GM23338 (cell line): Measurements from ENCODE around the gene KICS2. TPM values are rescaled to one million over a fixed set of nuclear protein-coding genes. Genes with fewer than 3 reads are reported as not detected.
A peak's percentile ranks its signal among the peaks of the same experiment; 100 is the strongest.

Source experiments
- ATAC-seq: fragments of 200-7000 bp; cut with Tn5 transposase; 3 replicates; pipeline ENCODE4 v1.9.1; 2020
- DNase-seq: peaks from one replicate; pipeline ENCODE4 v3.0.0-alpha.2; 2015; ENCODE audit warnings: low spot score
- H2AFZ ChIP-seq: fragments of 200-600 bp; sonication (generic); 2 replicates; pipeline ENCODE4 v1.8.0; 2016; ENCODE audit warnings: antibody characterized with exemption, mild to moderate bottlenecking, moderate library complexity
- H3F3A ChIP-seq: fragments of 200-600 bp; sonication (generic); replicated peaks from 2 replicates; pipeline ENCODE4 v1.8.0; 2017; ENCODE audit warnings: antibody characterized with exemption, mixed run types, low read depth
- H3K27ac ChIP-seq: fragments of 200-600 bp; sonication (generic); 2 replicates; pipeline ENCODE4 v1.6.1; 2016; ENCODE audit warnings: low read depth
- H3K27me3 ChIP-seq: fragments of 200-600 bp; sonication (generic); 2 replicates; pipeline ENCODE4 v1.8.0; 2016; ENCODE audit warnings: mild to moderate bottlenecking, mixed run types, moderate library complexity; ENCODE audit not compliant: insufficient read depth
- H3K36me3 ChIP-seq: fragments of 200-600 bp; sonication (generic); 2 replicates; pipeline ENCODE4 v1.8.0; 2016; ENCODE audit warnings: mild to moderate bottlenecking; ENCODE audit not compliant: insufficient read depth
- H3K4me1 ChIP-seq: fragments of 200-600 bp; sonication (generic); 2 replicates; pipeline ENCODE4 v1.8.0; 2016; ENCODE audit warnings: mild to moderate bottlenecking, moderate library complexity; ENCODE audit not compliant: insufficient read depth
- H3K4me2 ChIP-seq: fragments of 200-600 bp; sonication (generic); 2 replicates; pipeline ENCODE4 v1.7.1; 2017; ENCODE audit warnings: mixed run types
- H3K4me3 ChIP-seq: fragments of 200-600 bp; sonication (generic); 2 replicates; pipeline ENCODE4 v1.6.1; 2016; ENCODE audit warnings: mixed run types
- H3K79me2 ChIP-seq: fragments of 200-600 bp; sonication (generic); replicated peaks from 2 replicates; pipeline ENCODE4 v1.8.0; 2017; ENCODE audit warnings: mild to moderate bottlenecking; ENCODE audit not compliant: insufficient read depth
- H3K9me2 ChIP-seq: fragments of 200-600 bp; sonication (generic); 2 replicates; pipeline ENCODE4 v1.8.0; 2017; ENCODE audit not compliant: insufficient read depth
- H4K20me1 ChIP-seq: fragments of 200-600 bp; sonication (generic); replicated peaks from 2 replicates; pipeline ENCODE4 v1.8.0; 2017; ENCODE audit warnings: mild to moderate bottlenecking; ENCODE audit not compliant: insufficient read depth
- H3K27ac Mint-ChIP-seq: 2 replicates; pipeline ENCODE4 v1.8.0; 2020; ENCODE audit warnings: inconsistent platforms, mild to moderate bottlenecking, moderate library complexity, mixed read lengths
- H3K27me3 Mint-ChIP-seq: 3 replicates; pipeline ENCODE4 v1.8.0; 2022; ENCODE audit warnings: low read depth, mild to moderate bottlenecking, moderate library complexity, mixed read lengths, inconsistent platforms; ENCODE audit not compliant: insufficient read depth, poor library complexity
- H3K36me3 Mint-ChIP-seq: 3 replicates; pipeline ENCODE4 v1.8.0; 2021; ENCODE audit warnings: low read depth, mild to moderate bottlenecking, inconsistent platforms, moderate library complexity, mixed read lengths
- H3K4me1 Mint-ChIP-seq: 3 replicates; pipeline ENCODE4 v1.8.0; 2020; ENCODE audit warnings: mild to moderate bottlenecking, inconsistent platforms, mixed read lengths
- H3K4me3 Mint-ChIP-seq: 3 replicates; pipeline ENCODE4 v1.8.0; 2021; ENCODE audit warnings: moderate library complexity, mild to moderate bottlenecking, inconsistent platforms, mixed read lengths
- H3K9me3 Mint-ChIP-seq: 3 replicates; pipeline ENCODE4 v1.8.0; 2020; ENCODE audit warnings: moderate library complexity, mild to moderate bottlenecking, inconsistent platforms, mixed read lengths
- CREB1 ChIP-seq: fragments of 250-450 bp; sonication (Bioruptor Pico); IDR thresholded peaks from 2 replicates; pipeline ENCODE4 v1.5.0; 2020; ENCODE audit warnings: low read depth, mild to moderate bottlenecking, moderate library complexity
- EZH2 ChIP-seq: fragments of 200-600 bp; sonication (generic); IDR thresholded peaks from one replicate; pipeline ENCODE4 v1.8.0; 2017; ENCODE audit warnings: antibody characterized with exemption, mild to moderate bottlenecking, low read depth; ENCODE audit not compliant: unreplicated experiment
- EZH2phosphoT487 ChIP-seq: fragments of 200-600 bp; sonication (generic); IDR thresholded peaks from one replicate; pipeline ENCODE4 v1.8.1; 2018; ENCODE audit warnings: antibody characterized with exemption; ENCODE audit not compliant: unreplicated experiment
- JUNB ChIP-seq: IDR thresholded peaks from one replicate; pipeline ENCODE4 v1.6.1; 2016; ENCODE audit warnings: antibody characterized with exemption; ENCODE audit not compliant: unreplicated experiment
- NANOG ChIP-seq: IDR thresholded peaks from 2 replicates; pipeline ENCODE4 v1.6.1; 2016; ENCODE audit warnings: antibody characterized with exemption, borderline replicate concordance
- POLR2AphosphoS5 ChIP-seq: IDR thresholded peaks from 2 replicates; pipeline ENCODE4 v1.6.1; 2016; ENCODE audit warnings: antibody characterized with exemption, low read depth
- STAT1 ChIP-seq: IDR thresholded peaks from one replicate; pipeline ENCODE4 v1.6.1; 2016; ENCODE audit warnings: antibody characterized with exemption; ENCODE audit not compliant: unreplicated experiment
- ZNF114 ChIP-seq: fragments of 250-450 bp; sonication (Bioruptor Pico); IDR thresholded peaks from 2 replicates; pipeline ENCODE4 v1.5.0; 2020; ENCODE audit warnings: mild to moderate bottlenecking, moderate library complexity
- ZNF331 ChIP-seq: fragments of 250-450 bp; sonication (Bioruptor Pico); IDR thresholded peaks from 2 replicates; pipeline ENCODE4 v1.5.0; 2020; ENCODE audit warnings: low read depth, mild to moderate bottlenecking, moderate library complexity
- polyA plus RNA-seq: library from polyadenylated mRNA; unstranded; fragments of >200 nt; fragmentation: Nextera tagmentation; extraction: Ambion mirVana; gene quantifications from 2 replicates; pipeline ENCODE4 v1.2.1, GENCODE V29; 2016
- total RNA-seq: library from RNA; depleted of rRNA; stranded (reverse); fragments of >200 nt; shearing (Covaris generic); gene quantifications from 2 replicates; pipeline ENCODE4 v1.2.3, GENCODE V29; 2014
- TF ChIP-seq, protein P1 (sequence below), 2 experiments: fragments of 200-600 bp in 1 of 2; sonication (generic) in 1 of 2; conservative IDR thresholded peaks; 2 replicates each; pipeline versions ENCODE4 v1.5.1 to v1.6.1; 2016 to 2017; ENCODE audit warnings: antibody characterized with exemption in 2 of 2, low read depth in 2 of 2, mild to moderate bottlenecking in 2 of 2, moderate library complexity in 1 of 2
- TF ChIP-seq, protein P2 (sequence below): IDR thresholded peaks from one replicate; pipeline ENCODE4 v1.6.1; 2018; ENCODE audit warnings: antibody characterized with exemption; ENCODE audit not compliant: unreplicated experiment
- TF ChIP-seq, protein P3 (sequence below): IDR thresholded peaks from 2 replicates; pipeline ENCODE4 v1.6.1; 2016; ENCODE audit warnings: antibody characterized with exemption
- TF ChIP-seq, protein P4 (sequence below): fragments of 250-450 bp; sonication (Bioruptor Pico); IDR thresholded peaks from 2 replicates; pipeline ENCODE4 v1.5.0; 2020; ENCODE audit warnings: mild to moderate bottlenecking, moderate library complexity

The KICS2 gene
- total and polyA plus RNA-seq, 2 experiments from 2014 or later = 7.6 to 10.5 TPM

DNA sequence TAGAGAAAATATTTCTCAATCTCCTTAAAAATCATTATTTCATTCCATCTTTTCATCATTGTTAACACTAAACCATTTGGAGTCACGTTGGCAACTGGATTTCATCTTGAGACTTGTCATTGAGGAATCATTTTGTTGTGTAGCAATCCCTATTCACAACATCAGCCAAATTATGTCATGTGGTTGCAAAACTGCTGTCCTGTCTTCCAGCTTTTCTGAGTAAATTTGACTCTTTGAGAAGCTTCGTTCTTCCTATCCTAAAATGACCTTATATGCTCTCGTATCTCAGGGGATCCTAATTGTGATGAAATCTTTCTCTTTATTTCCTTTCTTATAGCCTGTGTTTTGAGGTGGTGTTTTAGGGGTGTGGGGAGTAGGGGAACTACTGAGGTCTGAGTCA is 30.6 kb upstream of the KICS2 start:
- Mint-ChIP-seq H3K36me3 (no peaks in the 10 kb centered on the region), H3K4me3 (no peak overlapping the region), H3K9me3 (no peaks in the 10 kb centered on the region), H3K4me1 (no peaks in the 10 kb centered on the region), H3K27me3 (peaks cover 3% of the 10 kb centered on the region), H3K27ac (no peak overlapping the region)
- no peak overlapping the region for H3K27ac ChIP-seq
- H3K4me2 ChIP-seq = no peak overlapping the region
- no peaks in the 10 kb centered on the region for H4K20me1 ChIP-seq
- no peaks in the 10 kb centered on the region for H3K79me2 ChIP-seq
- H2AFZ ChIP-seq = peak overlapping the region; percentile 75
- no peak overlapping the region for H3K4me3 ChIP-seq
- DNase-seq = no peak
- no peaks in the 10 kb centered on the region for H3K4me1 ChIP-seq
- no peaks in the 10 kb centered on the region for H3K36me3 ChIP-seq
- no peaks in the 10 kb centered on the region for H3F3A ChIP-seq
- TF ChIP-seq ZNF114 (CRISPR knock-in tag) (no peak), EZH2 (no peak), NANOG (no peak), EZH2phosphoT487 (no peak), CREB1 (CRISPR knock-in tag) (no peak), JUNB (no peak), ZNF331 (CRISPR knock-in tag) (no peak), STAT1 (no peak), POLR2AphosphoS5 (no peak)
- TF ChIP-seq, protein P1, sequence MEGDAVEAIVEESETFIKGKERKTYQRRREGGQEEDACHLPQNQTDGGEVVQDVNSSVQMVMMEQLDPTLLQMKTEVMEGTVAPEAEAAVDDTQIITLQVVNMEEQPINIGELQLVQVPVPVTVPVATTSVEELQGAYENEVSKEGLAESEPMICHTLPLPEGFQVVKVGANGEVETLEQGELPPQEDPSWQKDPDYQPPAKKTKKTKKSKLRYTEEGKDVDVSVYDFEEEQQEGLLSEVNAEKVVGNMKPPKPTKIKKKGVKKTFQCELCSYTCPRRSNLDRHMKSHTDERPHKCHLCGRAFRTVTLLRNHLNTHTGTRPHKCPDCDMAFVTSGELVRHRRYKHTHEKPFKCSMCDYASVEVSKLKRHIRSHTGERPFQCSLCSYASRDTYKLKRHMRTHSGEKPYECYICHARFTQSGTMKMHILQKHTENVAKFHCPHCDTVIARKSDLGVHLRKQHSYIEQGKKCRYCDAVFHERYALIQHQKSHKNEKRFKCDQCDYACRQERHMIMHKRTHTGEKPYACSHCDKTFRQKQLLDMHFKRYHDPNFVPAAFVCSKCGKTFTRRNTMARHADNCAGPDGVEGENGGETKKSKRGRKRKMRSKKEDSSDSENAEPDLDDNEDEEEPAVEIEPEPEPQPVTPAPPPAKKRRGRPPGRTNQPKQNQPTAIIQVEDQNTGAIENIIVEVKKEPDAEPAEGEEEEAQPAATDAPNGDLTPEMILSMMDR (conservative IDR thresholded peaks at IDR 0.05; ENCODE audit: low read depth in 2 of 2) = no peak
- TF ChIP-seq, protein P2, sequence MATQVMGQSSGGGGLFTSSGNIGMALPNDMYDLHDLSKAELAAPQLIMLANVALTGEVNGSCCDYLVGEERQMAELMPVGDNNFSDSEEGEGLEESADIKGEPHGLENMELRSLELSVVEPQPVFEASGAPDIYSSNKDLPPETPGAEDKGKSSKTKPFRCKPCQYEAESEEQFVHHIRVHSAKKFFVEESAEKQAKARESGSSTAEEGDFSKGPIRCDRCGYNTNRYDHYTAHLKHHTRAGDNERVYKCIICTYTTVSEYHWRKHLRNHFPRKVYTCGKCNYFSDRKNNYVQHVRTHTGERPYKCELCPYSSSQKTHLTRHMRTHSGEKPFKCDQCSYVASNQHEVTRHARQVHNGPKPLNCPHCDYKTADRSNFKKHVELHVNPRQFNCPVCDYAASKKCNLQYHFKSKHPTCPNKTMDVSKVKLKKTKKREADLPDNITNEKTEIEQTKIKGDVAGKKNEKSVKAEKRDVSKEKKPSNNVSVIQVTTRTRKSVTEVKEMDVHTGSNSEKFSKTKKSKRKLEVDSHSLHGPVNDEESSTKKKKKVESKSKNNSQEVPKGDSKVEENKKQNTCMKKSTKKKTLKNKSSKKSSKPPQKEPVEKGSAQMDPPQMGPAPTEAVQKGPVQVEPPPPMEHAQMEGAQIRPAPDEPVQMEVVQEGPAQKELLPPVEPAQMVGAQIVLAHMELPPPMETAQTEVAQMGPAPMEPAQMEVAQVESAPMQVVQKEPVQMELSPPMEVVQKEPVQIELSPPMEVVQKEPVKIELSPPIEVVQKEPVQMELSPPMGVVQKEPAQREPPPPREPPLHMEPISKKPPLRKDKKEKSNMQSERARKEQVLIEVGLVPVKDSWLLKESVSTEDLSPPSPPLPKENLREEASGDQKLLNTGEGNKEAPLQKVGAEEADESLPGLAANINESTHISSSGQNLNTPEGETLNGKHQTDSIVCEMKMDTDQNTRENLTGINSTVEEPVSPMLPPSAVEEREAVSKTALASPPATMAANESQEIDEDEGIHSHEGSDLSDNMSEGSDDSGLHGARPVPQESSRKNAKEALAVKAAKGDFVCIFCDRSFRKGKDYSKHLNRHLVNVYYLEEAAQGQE = no peak
- TF ChIP-seq, protein P3, sequence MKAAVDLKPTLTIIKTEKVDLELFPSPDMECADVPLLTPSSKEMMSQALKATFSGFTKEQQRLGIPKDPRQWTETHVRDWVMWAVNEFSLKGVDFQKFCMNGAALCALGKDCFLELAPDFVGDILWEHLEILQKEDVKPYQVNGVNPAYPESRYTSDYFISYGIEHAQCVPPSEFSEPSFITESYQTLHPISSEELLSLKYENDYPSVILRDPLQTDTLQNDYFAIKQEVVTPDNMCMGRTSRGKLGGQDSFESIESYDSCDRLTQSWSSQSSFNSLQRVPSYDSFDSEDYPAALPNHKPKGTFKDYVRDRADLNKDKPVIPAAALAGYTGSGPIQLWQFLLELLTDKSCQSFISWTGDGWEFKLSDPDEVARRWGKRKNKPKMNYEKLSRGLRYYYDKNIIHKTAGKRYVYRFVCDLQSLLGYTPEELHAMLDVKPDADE = no peak
- TF ChIP-seq, protein P4, sequence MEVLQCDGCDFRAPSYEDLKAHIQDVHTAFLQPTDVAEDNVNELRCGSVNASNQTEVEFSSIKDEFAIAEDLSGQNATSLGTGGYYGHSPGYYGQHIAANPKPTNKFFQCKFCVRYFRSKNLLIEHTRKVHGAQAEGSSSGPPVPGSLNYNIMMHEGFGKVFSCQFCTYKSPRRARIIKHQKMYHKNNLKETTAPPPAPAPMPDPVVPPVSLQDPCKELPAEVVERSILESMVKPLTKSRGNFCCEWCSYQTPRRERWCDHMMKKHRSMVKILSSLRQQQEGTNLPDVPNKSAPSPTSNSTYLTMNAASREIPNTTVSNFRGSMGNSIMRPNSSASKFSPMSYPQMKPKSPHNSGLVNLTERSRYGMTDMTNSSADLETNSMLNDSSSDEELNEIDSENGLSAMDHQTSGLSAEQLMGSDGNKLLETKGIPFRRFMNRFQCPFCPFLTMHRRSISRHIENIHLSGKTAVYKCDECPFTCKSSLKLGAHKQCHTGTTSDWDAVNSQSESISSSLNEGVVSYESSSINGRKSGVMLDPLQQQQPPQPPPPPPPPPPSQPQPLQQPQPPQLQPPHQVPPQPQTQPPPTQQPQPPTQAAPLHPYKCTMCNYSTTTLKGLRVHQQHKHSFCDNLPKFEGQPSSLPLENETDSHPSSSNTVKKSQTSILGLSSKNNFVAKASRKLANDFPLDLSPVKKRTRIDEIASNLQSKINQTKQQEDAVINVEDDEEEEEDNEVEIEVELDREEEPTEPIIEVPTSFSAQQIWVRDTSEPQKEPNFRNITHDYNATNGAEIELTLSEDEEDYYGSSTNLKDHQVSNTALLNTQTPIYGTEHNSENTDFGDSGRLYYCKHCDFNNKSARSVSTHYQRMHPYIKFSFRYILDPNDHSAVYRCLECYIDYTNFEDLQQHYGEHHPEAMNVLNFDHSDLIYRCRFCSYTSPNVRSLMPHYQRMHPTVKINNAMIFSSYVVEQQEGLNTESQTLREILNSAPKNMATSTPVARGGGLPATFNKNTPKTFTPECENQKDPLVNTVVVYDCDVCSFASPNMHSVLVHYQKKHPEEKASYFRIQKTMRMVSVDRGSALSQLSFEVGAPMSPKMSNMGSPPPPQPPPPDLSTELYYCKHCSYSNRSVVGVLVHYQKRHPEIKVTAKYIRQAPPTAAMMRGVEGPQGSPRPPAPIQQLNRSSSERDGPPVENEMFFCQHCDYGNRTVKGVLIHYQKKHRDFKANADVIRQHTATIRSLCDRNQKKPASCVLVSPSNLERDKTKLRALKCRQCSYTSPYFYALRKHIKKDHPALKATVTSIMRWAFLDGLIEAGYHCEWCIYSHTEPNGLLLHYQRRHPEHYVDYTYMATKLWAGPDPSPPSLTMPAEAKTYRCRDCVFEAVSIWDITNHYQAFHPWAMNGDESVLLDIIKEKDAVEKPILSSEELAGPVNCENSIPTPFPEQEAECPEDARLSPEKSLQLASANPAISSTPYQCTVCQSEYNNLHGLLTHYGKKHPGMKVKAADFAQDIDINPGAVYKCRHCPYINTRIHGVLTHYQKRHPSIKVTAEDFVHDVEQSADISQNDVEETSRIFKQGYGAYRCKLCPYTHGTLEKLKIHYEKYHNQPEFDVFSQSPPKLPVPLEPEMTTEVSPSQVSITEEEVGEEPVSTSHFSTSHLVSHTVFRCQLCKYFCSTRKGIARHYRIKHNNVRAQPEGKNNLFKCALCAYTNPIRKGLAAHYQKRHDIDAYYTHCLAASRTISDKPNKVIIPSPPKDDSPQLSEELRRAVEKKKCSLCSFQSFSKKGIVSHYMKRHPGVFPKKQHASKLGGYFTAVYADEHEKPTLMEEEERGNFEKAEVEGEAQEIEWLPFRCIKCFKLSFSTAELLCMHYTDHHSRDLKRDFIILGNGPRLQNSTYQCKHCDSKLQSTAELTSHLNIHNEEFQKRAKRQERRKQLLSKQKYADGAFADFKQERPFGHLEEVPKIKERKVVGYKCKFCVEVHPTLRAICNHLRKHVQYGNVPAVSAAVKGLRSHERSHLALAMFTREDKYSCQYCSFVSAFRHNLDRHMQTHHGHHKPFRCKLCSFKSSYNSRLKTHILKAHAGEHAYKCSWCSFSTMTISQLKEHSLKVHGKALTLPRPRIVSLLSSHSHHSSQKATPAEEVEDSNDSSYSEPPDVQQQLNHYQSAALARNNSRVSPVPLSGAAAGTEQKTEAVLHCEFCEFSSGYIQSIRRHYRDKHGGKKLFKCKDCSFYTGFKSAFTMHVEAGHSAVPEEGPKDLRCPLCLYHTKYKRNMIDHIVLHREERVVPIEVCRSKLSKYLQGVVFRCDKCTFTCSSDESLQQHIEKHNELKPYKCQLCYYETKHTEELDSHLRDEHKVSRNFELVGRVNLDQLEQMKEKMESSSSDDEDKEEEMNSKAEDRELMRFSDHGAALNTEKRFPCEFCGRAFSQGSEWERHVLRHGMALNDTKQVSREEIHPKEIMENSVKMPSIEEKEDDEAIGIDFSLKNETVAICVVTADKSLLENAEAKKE = no peak
- no peak for ATAC-seq
- no peaks in the 10 kb centered on the region for H3K9me2 ChIP-seq
- H3K27me3 ChIP-seq = no peaks in the 10 kb centered on the region
